ENCODE measurements around the gene COX11. TPM values are rescaled to one million over a fixed set of nuclear protein-coding genes. Genes with fewer than 3 reads are reported as not detected.

Gene COX11
- total and polyA plus RNA-seq, 8 donors = 12.6 to 29.1 (median 17.8) TPM

GRCh38 chr17:54992797-54993639 lies 24.6 kb upstream of the COX11 start:
- TF ChIP-seq CTCF (IDR thresholded peaks at IDR 0.05) = peak; percentile 37 to 46 (median 40)
- intact Hi-C loops (cut with DNase I) = loop anchor here in 2 of 3 donors (5.0 to 10.0 kb wide), 2 partner anchors 354 to 362 kb away; no protein-coding TSS in a partner anchor
- ATAC-seq (peak; percentile 67 to 93 (median 85)), DNase-seq (no peak), FAIRE-seq (peak; percentile 93)
- 64 to 67% methylated on average over 8 of the region's 8 CpGs for WGBS, 2 donors
- Histone ChIP-seq H3K36me3 (no peaks in the 10 kb centered on the region), H3K4me3 (no peak overlapping the region), H3K4me1 (no peaks in the 10 kb centered on the region), H3K27me3 (no peaks in the 10 kb centered on the region), H3K9me3 (no peaks in the 10 kb centered on the region), H3K27ac (no peak overlapping the region)

GRCh38 chr17:54991567-54991966 lies 23.1 kb upstream of the COX11 start:
- WGBS, 2 donors = 91 to 92% methylated on average over 1 of the region's 1 CpG
- no peaks in the 10 kb centered on the region for H3K9me3 ChIP-seq
- H3K4me3 ChIP-seq = no peak overlapping the region
- ATAC-seq = no peak
- no peaks in the 10 kb centered on the region for H3K36me3 ChIP-seq
- TF ChIP-seq CTCF (IDR thresholded peaks at IDR 0.05) = no peak
- H3K27me3 ChIP-seq = no peaks in the 10 kb centered on the region
- no peaks in the 10 kb centered on the region for H3K4me1 ChIP-seq
- no peak for DNase-seq
- intact Hi-C loops (cut with DNase I) = loop anchor here in 2 of 3 donors (5.0 to 10.0 kb wide), 2 partner anchors 356 to 363 kb away; no protein-coding TSS in a partner anchor
- H3K27ac ChIP-seq = no peak overlapping the region
- peak; percentile 45 for FAIRE-seq

GRCh38 chr17:54990118-54990517 lies 21.7 kb upstream of the COX11 start:
- Histone ChIP-seq H3K27ac (no peak overlapping the region), H3K9me3 (no peaks in the 10 kb centered on the region), H3K4me1 (no peaks in the 10 kb centered on the region), H3K36me3 (no peaks in the 10 kb centered on the region), H3K27me3 (no peaks in the 10 kb centered on the region), H3K4me3 (no peak overlapping the region)
- WGBS, 2 donors = 91 to 93% methylated on average over 4 of the region's 4 CpGs
- ATAC-seq (no peak), FAIRE-seq (no peak), DNase-seq (no peak)
- TF ChIP-seq CTCF (IDR thresholded peaks at IDR 0.05) = no peak
- intact Hi-C loops (cut with DNase I) = loop anchor here in 2 of 3 donors (5.0 to 10.0 kb wide), 2 partner anchors 357 to 365 kb away; no protein-coding TSS in a partner anchor

- TF ChIP-seq CTCF (IDR thresholded peaks at IDR 0.05) = no peak
- WGBS, 2 donors = 85 to 98% methylated on average over 1 of the region's 1 CpG
- ATAC-seq (no peak), FAIRE-seq (no peak), DNase-seq (no peak)
- H3K4me3 ChIP-seq = no peak overlapping the region
- no peak overlapping the region for H3K27ac ChIP-seq
- H3K27me3 ChIP-seq = no peaks in the 10 kb centered on the region
- H3K9me3 ChIP-seq = no peaks in the 10 kb centered on the region
- intact Hi-C loops (cut with DNase I) = no loop called here
- no peaks in the 10 kb centered on the region for H3K4me1 ChIP-seq
- no peaks in the 10 kb centered on the region for H3K36me3 ChIP-seq
Observed at GRCh38 chr17:54985476-54985875, 17.0 kb upstream of the COX11 start.

GRCh38 chr17:54983260-54983659 lies 14.8 kb upstream of the COX11 start:
- DNase-seq (no peak), ATAC-seq (no peak), FAIRE-seq (no peak)
- Histone ChIP-seq H3K27me3 (no peaks in the 10 kb centered on the region), H3K4me3 (no peak overlapping the region), H3K4me1 (no peaks in the 10 kb centered on the region), H3K27ac (no peak overlapping the region), H3K36me3 (no peaks in the 10 kb centered on the region), H3K9me3 (no peaks in the 10 kb centered on the region)
- intact Hi-C loops (cut with DNase I) = no loop called here
- no peak for TF ChIP-seq CTCF (IDR thresholded peaks at IDR 0.05)
